ENCODE data around the gene ERRFI1.

DNA sequence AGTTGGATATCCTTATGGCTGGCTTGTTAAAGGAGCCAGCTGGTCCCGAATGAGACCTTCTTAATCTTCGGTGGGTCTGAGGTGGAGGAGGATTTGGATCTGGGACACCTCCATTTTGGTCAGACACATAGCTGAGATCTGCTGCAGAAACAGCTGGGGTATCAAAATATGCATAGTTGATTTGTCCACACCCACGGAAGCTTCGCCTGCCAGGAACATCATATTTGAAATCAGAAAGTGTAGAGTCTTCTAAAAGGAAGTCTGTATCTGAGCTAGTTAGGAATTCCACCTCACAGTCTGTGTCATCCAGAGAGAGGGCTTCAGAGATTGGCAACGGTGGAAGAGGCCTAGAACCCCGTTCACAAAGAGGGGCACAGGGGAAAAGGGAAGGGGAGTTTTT, 12.3 kb downstream of the ERRFI1 start:
- TF ChIP-seq, protein P1, sequence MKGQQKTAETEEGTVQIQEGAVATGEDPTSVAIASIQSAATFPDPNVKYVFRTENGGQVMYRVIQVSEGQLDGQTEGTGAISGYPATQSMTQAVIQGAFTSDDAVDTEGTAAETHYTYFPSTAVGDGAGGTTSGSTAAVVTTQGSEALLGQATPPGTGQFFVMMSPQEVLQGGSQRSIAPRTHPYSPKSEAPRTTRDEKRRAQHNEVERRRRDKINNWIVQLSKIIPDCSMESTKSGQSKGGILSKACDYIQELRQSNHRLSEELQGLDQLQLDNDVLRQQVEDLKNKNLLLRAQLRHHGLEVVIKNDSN (CRISPR knock-in tag; IDR thresholded peaks at IDR 0.05), result no peak
- TF ChIP-seq, protein P2, sequence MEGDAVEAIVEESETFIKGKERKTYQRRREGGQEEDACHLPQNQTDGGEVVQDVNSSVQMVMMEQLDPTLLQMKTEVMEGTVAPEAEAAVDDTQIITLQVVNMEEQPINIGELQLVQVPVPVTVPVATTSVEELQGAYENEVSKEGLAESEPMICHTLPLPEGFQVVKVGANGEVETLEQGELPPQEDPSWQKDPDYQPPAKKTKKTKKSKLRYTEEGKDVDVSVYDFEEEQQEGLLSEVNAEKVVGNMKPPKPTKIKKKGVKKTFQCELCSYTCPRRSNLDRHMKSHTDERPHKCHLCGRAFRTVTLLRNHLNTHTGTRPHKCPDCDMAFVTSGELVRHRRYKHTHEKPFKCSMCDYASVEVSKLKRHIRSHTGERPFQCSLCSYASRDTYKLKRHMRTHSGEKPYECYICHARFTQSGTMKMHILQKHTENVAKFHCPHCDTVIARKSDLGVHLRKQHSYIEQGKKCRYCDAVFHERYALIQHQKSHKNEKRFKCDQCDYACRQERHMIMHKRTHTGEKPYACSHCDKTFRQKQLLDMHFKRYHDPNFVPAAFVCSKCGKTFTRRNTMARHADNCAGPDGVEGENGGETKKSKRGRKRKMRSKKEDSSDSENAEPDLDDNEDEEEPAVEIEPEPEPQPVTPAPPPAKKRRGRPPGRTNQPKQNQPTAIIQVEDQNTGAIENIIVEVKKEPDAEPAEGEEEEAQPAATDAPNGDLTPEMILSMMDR (IDR thresholded peaks at IDR 0.05), result no peak
- TF ChIP-seq, protein P3, sequence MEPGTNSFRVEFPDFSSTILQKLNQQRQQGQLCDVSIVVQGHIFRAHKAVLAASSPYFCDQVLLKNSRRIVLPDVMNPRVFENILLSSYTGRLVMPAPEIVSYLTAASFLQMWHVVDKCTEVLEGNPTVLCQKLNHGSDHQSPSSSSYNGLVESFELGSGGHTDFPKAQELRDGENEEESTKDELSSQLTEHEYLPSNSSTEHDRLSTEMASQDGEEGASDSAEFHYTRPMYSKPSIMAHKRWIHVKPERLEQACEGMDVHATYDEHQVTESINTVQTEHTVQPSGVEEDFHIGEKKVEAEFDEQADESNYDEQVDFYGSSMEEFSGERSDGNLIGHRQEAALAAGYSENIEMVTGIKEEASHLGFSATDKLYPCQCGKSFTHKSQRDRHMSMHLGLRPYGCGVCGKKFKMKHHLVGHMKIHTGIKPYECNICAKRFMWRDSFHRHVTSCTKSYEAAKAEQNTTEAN (CRISPR knock-in tag; IDR thresholded peaks at IDR 0.05), result no peak
- no peak for TF ChIP-seq TP53 (CRISPR knock-in tag; IDR thresholded peaks at IDR 0.05)
- TF ChIP-seq, protein P4, sequence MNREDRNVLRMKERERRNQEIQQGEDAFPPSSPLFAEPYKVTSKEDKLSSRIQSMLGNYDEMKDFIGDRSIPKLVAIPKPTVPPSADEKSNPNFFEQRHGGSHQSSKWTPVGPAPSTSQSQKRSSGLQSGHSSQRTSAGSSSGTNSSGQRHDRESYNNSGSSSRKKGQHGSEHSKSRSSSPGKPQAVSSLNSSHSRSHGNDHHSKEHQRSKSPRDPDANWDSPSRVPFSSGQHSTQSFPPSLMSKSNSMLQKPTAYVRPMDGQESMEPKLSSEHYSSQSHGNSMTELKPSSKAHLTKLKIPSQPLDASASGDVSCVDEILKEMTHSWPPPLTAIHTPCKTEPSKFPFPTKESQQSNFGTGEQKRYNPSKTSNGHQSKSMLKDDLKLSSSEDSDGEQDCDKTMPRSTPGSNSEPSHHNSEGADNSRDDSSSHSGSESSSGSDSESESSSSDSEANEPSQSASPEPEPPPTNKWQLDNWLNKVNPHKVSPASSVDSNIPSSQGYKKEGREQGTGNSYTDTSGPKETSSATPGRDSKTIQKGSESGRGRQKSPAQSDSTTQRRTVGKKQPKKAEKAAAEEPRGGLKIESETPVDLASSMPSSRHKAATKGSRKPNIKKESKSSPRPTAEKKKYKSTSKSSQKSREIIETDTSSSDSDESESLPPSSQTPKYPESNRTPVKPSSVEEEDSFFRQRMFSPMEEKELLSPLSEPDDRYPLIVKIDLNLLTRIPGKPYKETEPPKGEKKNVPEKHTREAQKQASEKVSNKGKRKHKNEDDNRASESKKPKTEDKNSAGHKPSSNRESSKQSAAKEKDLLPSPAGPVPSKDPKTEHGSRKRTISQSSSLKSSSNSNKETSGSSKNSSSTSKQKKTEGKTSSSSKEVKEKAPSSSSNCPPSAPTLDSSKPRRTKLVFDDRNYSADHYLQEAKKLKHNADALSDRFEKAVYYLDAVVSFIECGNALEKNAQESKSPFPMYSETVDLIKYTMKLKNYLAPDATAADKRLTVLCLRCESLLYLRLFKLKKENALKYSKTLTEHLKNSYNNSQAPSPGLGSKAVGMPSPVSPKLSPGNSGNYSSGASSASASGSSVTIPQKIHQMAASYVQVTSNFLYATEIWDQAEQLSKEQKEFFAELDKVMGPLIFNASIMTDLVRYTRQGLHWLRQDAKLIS (CRISPR knock-in tag; IDR thresholded peaks at IDR 0.05; ENCODE audit: borderline replicate concordance), result no peak
- no peak for TF ChIP-seq ZNF138 (CRISPR knock-in tag; conservative IDR thresholded peaks at IDR 0.05)
- TF ChIP-seq ZNF423 (CRISPR knock-in tag; IDR thresholded peaks at IDR 0.05), result no peak
- no peak for TF ChIP-seq ZNF263 (CRISPR knock-in tag; IDR thresholded peaks at IDR 0.05; ENCODE audit: low read depth)
- TF ChIP-seq, protein P5, sequence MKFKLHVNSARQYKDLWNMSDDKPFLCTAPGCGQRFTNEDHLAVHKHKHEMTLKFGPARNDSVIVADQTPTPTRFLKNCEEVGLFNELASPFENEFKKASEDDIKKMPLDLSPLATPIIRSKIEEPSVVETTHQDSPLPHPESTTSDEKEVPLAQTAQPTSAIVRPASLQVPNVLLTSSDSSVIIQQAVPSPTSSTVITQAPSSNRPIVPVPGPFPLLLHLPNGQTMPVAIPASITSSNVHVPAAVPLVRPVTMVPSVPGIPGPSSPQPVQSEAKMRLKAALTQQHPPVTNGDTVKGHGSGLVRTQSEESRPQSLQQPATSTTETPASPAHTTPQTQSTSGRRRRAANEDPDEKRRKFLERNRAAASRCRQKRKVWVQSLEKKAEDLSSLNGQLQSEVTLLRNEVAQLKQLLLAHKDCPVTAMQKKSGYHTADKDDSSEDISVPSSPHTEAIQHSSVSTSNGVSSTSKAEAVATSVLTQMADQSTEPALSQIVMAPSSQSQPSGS (CRISPR knock-in tag; IDR thresholded peaks at IDR 0.05; ENCODE audit: borderline replicate concordance, low read depth), result no peak
- TF ChIP-seq IRF2 (CRISPR knock-in tag; IDR thresholded peaks at IDR 0.05; ENCODE audit: borderline replicate concordance, low read depth), result no peak
- no peak for TF ChIP-seq ZNF232 (CRISPR knock-in tag; IDR thresholded peaks at IDR 0.05)
- no peak for TF ChIP-seq SP1 (CRISPR knock-in tag; conservative IDR thresholded peaks at IDR 0.05)
- TF ChIP-seq, protein P6, sequence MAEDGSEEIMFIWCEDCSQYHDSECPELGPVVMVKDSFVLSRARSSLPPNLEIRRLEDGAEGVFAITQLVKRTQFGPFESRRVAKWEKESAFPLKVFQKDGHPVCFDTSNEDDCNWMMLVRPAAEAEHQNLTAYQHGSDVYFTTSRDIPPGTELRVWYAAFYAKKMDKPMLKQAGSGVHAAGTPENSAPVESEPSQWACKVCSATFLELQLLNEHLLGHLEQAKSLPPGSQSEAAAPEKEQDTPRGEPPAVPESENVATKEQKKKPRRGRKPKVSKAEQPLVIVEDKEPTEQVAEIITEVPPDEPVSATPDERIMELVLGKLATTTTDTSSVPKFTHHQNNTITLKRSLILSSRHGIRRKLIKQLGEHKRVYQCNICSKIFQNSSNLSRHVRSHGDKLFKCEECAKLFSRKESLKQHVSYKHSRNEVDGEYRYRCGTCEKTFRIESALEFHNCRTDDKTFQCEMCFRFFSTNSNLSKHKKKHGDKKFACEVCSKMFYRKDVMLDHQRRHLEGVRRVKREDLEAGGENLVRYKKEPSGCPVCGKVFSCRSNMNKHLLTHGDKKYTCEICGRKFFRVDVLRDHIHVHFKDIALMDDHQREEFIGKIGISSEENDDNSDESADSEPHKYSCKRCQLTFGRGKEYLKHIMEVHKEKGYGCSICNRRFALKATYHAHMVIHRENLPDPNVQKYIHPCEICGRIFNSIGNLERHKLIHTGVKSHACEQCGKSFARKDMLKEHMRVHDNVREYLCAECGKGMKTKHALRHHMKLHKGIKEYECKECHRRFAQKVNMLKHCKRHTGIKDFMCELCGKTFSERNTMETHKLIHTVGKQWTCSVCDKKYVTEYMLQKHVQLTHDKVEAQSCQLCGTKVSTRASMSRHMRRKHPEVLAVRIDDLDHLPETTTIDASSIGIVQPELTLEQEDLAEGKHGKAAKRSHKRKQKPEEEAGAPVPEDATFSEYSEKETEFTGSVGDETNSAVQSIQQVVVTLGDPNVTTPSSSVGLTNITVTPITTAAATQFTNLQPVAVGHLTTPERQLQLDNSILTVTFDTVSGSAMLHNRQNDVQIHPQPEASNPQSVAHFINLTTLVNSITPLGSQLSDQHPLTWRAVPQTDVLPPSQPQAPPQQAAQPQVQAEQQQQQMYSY (CRISPR knock-in tag; IDR thresholded peaks at IDR 0.05), result no peak

All from WTC11 (cell line).